Common myeloid progenitor, CD34-positive (primary cell): ENCODE results near the gene MAPK13. TPM values are rescaled to one million over a fixed set of nuclear protein-coding genes. Genes with fewer than 3 reads are reported as not detected.
"Not testable (repeated sequence)": the region's sequence is repeated elsewhere in the genome, so short reads cannot be mapped to it uniquely, and the experiment has no call there.

ENCODE experiments used
- CTCF ChIA-PET: fragments of 350-600 bp; sonication (Branson Sonifier 250); formaldehyde crosslinking; loops from one replicate; lab custom pipeline; 2021; ENCODE audit warnings: antibody characterized with exemption; lab: Charles Lee
- POLR2A ChIA-PET: fragments of 350-600 bp; sonication (Branson Sonifier 250); formaldehyde crosslinking; loops from one replicate; lab custom pipeline; 2021; ENCODE audit warnings: antibody characterized with exemption; lab: Charles Lee
- DNase-seq, 3 donors: peaks; one replicate each; pipeline versions ENCODE4 v3.0.0 to v3.0.0-alpha.2; 2013
- H3K27ac ChIP-seq, 2 experiments: 1 replicate in 1 of 2; 2 replicates in 1 of 2; pipeline ENCODE4 v1.7.0; 2013; ENCODE audit warnings: inconsistent platforms in 2 of 2, low read length in 2 of 2, mild to moderate bottlenecking in 2 of 2, low read depth in 1 of 2, moderate library complexity in 1 of 2; ENCODE audit not compliant: severe bottlenecking in 2 of 2, insufficient read depth in 1 of 2, poor library complexity in 1 of 2
- H3K27me3 ChIP-seq, 5 experiments: replicated peaks in 2 of 5; 1 replicate in 3 of 5; 2 replicates in 2 of 5; pipeline versions ENCODE4 v1.6.1 to v1.7.0; 2013; ENCODE audit warnings: low read length in 4 of 5, mild to moderate bottlenecking in 2 of 5, moderate library complexity in 2 of 5, inconsistent platforms in 1 of 5; ENCODE audit not compliant: insufficient read depth in 5 of 5, control insufficient read depth in 4 of 5
- H3K36me3 ChIP-seq, 4 experiments: 1 replicate in 2 of 4; 2 replicates in 2 of 4; pipeline versions ENCODE4 v1.6.1 to v1.7.0; 2013; ENCODE audit warnings: low read length in 3 of 4, control low read depth in 1 of 4, mild to moderate bottlenecking in 1 of 4; ENCODE audit not compliant: control insufficient read depth in 4 of 4, insufficient read depth in 4 of 4
- H3K4me1 ChIP-seq, 4 experiments: 1 replicate in 3 of 4; 2 replicates in 1 of 4; pipeline versions ENCODE4 v1.6.1 to v1.7.1; 2013; ENCODE audit warnings: low read length in 3 of 4, mild to moderate bottlenecking in 3 of 4, control low read depth in 1 of 4, inconsistent platforms in 1 of 4, moderate library complexity in 1 of 4; ENCODE audit not compliant: control insufficient read depth in 4 of 4, insufficient read depth in 4 of 4; ENCODE audit errors: control extremely low read depth in 1 of 4
- H3K4me3 ChIP-seq, 7 experiments: 1 replicate in 4 of 7; 2 replicates in 3 of 7; pipeline versions ENCODE4 v1.5.1 to v1.7.0; 2013; ENCODE audit warnings: mild to moderate bottlenecking in 7 of 7, low read length in 6 of 7, moderate library complexity in 6 of 7, inconsistent platforms in 2 of 7, low read depth in 2 of 7, control low read depth in 1 of 7; ENCODE audit not compliant: insufficient read depth in 4 of 7, control insufficient read depth in 1 of 7; ENCODE audit errors: extremely low read depth in 1 of 7
- H3K9me3 ChIP-seq, 5 experiments: 1 replicate in 4 of 5; 2 replicates in 1 of 5; pipeline versions ENCODE4 v1.6.1 to v1.7.1; 2013; ENCODE audit warnings: low read length in 4 of 5, mild to moderate bottlenecking in 2 of 5, inconsistent platforms in 1 of 5, low read depth in 1 of 5, moderate library complexity in 1 of 5; ENCODE audit not compliant: control insufficient read depth in 4 of 5, insufficient read depth in 2 of 5; ENCODE audit errors: control extremely low read depth in 1 of 5
- WGBS: methylation state at CpG from one replicate; pipeline ENCODE4 v1.1.5; 2013; ENCODE audit not compliant: insufficient coverage; 5-methylcytosine and 5-hydroxymethylcytosine counted together
- polyA plus RNA-seq: library from polyadenylated mRNA; unstranded; fragments of 120-200 nt; gene quantifications from one replicate; pipeline ENCODE4 v1.2.1, GENCODE V29; 2013

The MAPK13 gene
- polyA plus RNA-seq, result 0.98 TPM

DNA sequence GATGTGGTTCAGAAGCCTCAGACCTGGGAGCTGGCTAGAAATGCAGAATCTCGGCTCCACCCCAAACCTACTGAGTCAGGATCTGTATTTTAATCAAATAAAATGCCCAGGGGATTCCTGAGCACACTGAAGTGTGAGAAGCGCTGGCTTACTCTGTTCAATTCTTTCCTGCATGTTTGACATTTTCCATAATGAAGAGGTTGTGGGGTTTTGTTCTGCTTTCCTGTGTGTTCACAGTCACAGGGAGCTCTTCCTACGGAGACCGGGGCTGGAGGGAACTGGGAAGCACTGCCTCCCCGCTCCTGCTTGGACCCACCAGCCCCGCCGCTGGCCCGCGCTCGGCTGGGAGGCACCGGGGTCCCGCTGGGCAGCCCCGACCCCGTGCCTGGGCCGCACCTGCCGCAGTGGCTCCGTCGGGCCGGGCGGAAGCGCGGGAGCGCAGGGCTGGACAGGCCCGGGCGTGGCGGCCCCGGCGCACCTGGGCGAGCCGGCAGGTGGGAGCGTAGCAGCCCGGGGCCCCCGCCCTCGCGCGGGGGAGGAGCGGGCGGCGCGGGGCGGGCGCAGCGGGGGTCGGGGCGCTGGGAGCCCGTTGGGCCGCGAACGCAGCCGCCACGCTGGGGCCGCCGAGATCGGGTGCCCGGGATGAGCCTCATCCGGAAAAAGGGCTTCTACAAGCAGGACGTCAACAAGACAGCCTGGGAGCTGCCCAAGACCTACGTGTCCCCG lies at the start of gene MAPK13:
MAPK13 (plus strand) TSS at position 573 of the 726 bp plus-strand sequence; CDS start at position 643, 70 bp downstream.
- CTCF ChIA-PET, result interaction anchor here (0.8 to 2.6 kb wide), 4 partner anchors 9 to 73 kb away, joined by 3 to 17 read pairs (median 6); no protein-coding TSS in a partner anchor
- 1% methylated on average over 56 of the region's 59 CpGs for WGBS
- no peak for DNase-seq
- no peaks in the 10 kb centered on the region for H3K36me3 ChIP-seq
- no peaks in the 10 kb centered on the region for H3K9me3 ChIP-seq
- peak within 1 kb of the TSS in 6 of 7 experiments; percentile 31 to 69 (median 48) for H3K4me3 ChIP-seq
- H3K27me3 ChIP-seq, result peaks cover 0 to 53% (median 10%) of the 10 kb centered on the region in 5 experiments
- POLR2A ChIA-PET, result interaction anchor here (0.6 kb wide), 1 partner anchor 1046 kb away, joined by 4 read pairs; no protein-coding TSS in a partner anchor
- peaks cover 8 to 30% (median 28%) of the 10 kb centered on the region in 4 experiments for H3K4me1 ChIP-seq
- H3K27ac ChIP-seq, result no peak within 1 kb of the TSS

DNA sequence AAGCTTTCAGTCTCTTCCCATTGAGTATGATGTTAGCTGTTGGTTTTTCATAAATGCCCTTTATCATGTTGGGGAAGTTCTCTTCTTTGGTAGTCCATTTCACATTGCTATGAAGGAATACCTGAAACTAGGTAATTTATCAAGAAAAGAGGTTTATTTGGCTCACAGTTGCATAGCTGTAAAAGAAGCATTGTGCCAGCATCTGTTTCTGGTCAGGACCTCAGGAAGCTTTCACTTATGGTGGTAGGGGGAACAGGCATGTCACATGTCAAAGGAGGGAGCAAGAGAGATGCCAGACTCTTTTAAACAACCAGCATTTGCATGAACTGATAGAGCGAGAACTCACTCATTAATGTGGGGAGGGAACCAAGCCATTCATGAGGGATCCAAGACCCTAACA lies 48.0 kb upstream of the MAPK13 start:
- Histone ChIP-seq H3K36me3 (peaks cover 30 to 77% (median 58%) of the 10 kb centered on the region in 4 experiments), H3K27ac (no peak overlapping the region), H3K4me3 (no peak overlapping the region), H3K9me3 (peaks cover 3 to 17% (median 8%) of the 10 kb centered on the region in 5 experiments), H3K27me3 (no peaks in the 10 kb centered on the region), H3K4me1 (peaks cover 0 to 4% (median 0%) of the 10 kb centered on the region in 4 experiments)
- no peak for DNase-seq
- WGBS, result 100% methylated on average over 1 of the region's 1 CpG
- ChIA-PET POLR2A (no interaction called here), CTCF (interaction anchor here (1.3 to 5.0 kb wide), 4 partner anchors 12 to 55 kb away, joined by 3 to 50 read pairs (median 5); partner anchors contain the start of gene MAPK14)

DNA sequence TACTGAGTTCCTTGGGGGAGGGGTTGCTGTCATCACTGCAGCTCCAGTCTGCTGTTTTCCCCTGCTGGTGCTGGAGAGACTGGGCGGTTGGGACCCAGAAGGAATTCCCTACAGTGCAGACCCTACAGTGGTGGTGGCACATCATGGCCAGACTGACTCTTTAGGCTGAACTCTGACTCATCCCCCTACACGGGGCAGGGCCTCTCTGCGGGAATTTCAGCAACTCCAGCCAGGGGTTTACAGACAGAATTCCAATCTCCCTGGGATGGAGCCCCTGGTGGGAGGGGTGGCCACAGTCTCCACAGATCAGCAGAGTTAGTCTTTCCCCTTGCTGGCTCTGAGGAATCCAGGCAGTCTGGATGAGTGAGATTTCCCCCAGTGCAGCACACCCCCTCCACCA lies 46.9 kb upstream of the MAPK13 start:
- 100% methylated on average over 3 of the region's 3 CpGs for WGBS
- Histone ChIP-seq H3K4me1 (peaks cover 0 to 4% (median 0%) of the 10 kb centered on the region in 4 experiments), H3K27ac (no peak overlapping the region), H3K9me3 (peaks cover 3 to 17% (median 8%) of the 10 kb centered on the region in 5 experiments), H3K4me3 (no peak overlapping the region), H3K36me3 (peaks cover 21 to 67% (median 50%) of the 10 kb centered on the region in 4 experiments), H3K27me3 (no peaks in the 10 kb centered on the region)
- CTCF ChIA-PET, result interaction anchor here (1.3 to 5.0 kb wide), 3 partner anchors 11 to 56 kb away, joined by 4 to 50 read pairs (median 6); partner anchors contain the start of gene MAPK14
- no peak for DNase-seq
- POLR2A ChIA-PET, result no interaction called here

DNA sequence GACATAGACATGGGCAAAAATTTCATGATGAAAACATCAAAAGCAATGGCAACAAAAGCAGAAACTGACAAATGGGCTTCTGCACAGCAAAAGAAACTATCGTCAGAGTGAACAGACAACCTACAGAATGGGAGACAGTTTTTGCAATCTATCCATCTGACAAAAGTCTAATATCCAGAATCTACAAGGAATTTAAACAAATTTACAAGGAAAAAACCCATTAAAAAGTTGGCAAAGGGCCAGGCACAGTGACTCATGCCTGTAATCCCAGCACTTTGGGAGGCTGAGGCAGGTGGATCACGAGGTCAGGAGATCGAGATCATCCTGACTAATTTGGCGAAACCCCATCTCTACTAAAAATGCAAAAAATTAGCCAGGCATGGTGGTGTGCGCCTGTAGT lies 42.1 kb upstream of the MAPK13 start:
- POLR2A ChIA-PET, H3K9me3 ChIP-seq, H3K4me1 ChIP-seq, H3K27ac ChIP-seq, DNase-seq, H3K27me3 ChIP-seq, H3K4me3 ChIP-seq: not testable (repeated sequence)
- WGBS, result 100% methylated on average over 5 of the region's 5 CpGs
- peaks cover 5 to 43% (median 30%) of the 10 kb centered on the region in 4 experiments for H3K36me3 ChIP-seq
- CTCF ChIA-PET, result interaction anchor here (1.1 to 10.0 kb wide), 3 partner anchors 10 to 62 kb away, joined by 3 to 196 read pairs (median 8); partner anchors contain the start of genes MAPK14 and SLC26A8

DNA sequence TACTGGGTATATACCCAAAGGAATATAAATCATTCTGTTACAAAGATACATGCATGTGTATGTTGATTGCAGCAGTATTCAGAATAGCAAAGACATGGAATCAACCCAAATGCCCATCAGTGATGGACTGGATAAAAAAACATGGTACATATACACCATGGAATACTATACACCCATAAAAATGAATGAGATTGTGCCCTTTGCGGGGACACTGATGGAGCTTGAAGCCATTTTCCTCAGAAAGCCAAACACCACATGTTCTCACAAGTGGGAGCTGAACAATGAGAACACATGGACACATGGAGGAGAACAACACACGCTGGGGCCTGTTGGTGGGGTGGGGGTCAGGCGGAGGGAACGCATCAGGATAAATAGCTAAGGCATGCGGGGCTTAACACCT lies 41.3 kb upstream of the MAPK13 start:
- Histone ChIP-seq H3K9me3 (no peaks in the 10 kb centered on the region), H3K4me3 (no peak overlapping the region), H3K27ac (no peak overlapping the region), H3K27me3 (no peaks in the 10 kb centered on the region), H3K4me1 (no peaks in the 10 kb centered on the region), H3K36me3 (peaks cover 5 to 35% (median 24%) of the 10 kb centered on the region in 4 experiments)
- ChIA-PET POLR2A (interaction anchor here (3.6 kb wide), 1 partner anchor 61 kb away, joined by 14 read pairs; the partner anchor contains the start of gene MAPK14), CTCF (interaction anchor here (0.7 to 10.0 kb wide), 4 partner anchors 11 to 63 kb away, joined by 3 to 196 read pairs (median 6); partner anchors contain the start of genes MAPK14 and SLC26A8)
- WGBS, result 100% methylated on average over 1 of the region's 5 CpGs
- no peak for DNase-seq

DNA sequence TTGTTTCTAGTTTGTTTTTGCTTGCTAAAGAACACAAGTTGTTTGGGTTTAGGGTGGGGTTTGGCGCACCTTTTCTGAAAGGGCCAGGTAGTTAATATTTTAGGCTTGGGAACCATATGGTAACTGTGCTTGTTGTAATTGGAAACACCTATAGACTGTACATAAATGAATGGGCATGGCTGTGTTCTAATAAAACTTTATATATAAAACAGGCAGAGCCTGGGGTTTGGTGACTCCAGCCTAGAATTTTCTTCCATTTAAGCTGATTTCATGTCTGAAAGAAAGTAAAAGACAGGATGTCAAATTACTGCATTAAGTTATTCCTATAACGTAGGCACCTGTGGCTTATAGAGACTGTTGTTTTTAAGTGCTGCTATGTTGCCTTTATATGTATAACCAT lies 36.1 kb upstream of the MAPK13 start:
- H3K27ac ChIP-seq, result peak overlapping the region in 1 of 2 experiments; percentile 1
- CTCF ChIA-PET, result interaction anchor here (0.7 to 10.0 kb wide), 24 partner anchors 8 to 355 kb away, joined by 3 to 196 read pairs (median 6); partner anchors contain the start of genes MAPK14 and SLC26A8
- 83% methylated on average over 1 of the region's 2 CpGs for WGBS

More for the DNA sequence above, 36.1 kb upstream of the MAPK13 start:
- Histone ChIP-seq H3K9me3 (no peaks in the 10 kb centered on the region), H3K4me1 (peaks cover 10 to 28% (median 22%) of the 10 kb centered on the region in 4 experiments), H3K27me3 (no peaks in the 10 kb centered on the region), H3K36me3 (peaks cover 8 to 50% (median 23%) of the 10 kb centered on the region in 4 experiments), H3K4me3 (no peak overlapping the region)
- POLR2A ChIA-PET, result interaction anchor here (1.4 to 3.7 kb wide), 2 partner anchors 20 to 66 kb away, joined by 3 to 29 read pairs; partner anchors contain the start of gene MAPK14
- no peak for DNase-seq
